ENCODE data around the gene XRCC1. TPM values are rescaled to one million over a fixed set of nuclear protein-coding genes. Genes with fewer than 3 reads are reported as not detected.

Gene XRCC1
- polyA plus RNA-seq, 1 of the 3 experiments (the other 2 are of a cell fraction): 30.3 TPM

- TF ChIP-seq, protein P1, sequence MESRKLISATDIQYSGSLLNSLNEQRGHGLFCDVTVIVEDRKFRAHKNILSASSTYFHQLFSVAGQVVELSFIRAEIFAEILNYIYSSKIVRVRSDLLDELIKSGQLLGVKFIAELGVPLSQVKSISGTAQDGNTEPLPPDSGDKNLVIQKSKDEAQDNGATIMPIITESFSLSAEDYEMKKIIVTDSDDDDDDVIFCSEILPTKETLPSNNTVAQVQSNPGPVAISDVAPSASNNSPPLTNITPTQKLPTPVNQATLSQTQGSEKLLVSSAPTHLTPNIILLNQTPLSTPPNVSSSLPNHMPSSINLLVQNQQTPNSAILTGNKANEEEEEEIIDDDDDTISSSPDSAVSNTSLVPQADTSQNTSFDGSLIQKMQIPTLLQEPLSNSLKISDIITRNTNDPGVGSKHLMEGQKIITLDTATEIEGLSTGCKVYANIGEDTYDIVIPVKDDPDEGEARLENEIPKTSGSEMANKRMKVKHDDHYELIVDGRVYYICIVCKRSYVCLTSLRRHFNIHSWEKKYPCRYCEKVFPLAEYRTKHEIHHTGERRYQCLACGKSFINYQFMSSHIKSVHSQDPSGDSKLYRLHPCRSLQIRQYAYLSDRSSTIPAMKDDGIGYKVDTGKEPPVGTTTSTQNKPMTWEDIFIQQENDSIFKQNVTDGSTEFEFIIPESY (IDR thresholded peaks at IDR 0.05; ENCODE audit: borderline replicate concordance, low read depth): no peak
These were observed 5.7 kb downstream of the XRCC1 start (continued) for GRCh38 chr19:43569657-43570056.

- no peak for TF ChIP-seq MEF2A (IDR thresholded peaks at IDR 0.05; ENCODE audit: borderline replicate concordance, low read depth)
- TF ChIP-seq, protein P2, sequence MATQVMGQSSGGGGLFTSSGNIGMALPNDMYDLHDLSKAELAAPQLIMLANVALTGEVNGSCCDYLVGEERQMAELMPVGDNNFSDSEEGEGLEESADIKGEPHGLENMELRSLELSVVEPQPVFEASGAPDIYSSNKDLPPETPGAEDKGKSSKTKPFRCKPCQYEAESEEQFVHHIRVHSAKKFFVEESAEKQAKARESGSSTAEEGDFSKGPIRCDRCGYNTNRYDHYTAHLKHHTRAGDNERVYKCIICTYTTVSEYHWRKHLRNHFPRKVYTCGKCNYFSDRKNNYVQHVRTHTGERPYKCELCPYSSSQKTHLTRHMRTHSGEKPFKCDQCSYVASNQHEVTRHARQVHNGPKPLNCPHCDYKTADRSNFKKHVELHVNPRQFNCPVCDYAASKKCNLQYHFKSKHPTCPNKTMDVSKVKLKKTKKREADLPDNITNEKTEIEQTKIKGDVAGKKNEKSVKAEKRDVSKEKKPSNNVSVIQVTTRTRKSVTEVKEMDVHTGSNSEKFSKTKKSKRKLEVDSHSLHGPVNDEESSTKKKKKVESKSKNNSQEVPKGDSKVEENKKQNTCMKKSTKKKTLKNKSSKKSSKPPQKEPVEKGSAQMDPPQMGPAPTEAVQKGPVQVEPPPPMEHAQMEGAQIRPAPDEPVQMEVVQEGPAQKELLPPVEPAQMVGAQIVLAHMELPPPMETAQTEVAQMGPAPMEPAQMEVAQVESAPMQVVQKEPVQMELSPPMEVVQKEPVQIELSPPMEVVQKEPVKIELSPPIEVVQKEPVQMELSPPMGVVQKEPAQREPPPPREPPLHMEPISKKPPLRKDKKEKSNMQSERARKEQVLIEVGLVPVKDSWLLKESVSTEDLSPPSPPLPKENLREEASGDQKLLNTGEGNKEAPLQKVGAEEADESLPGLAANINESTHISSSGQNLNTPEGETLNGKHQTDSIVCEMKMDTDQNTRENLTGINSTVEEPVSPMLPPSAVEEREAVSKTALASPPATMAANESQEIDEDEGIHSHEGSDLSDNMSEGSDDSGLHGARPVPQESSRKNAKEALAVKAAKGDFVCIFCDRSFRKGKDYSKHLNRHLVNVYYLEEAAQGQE (IDR thresholded peaks at IDR 0.05; ENCODE audit: low read depth, low read length): no peak
- TF ChIP-seq MAX (IDR thresholded peaks at IDR 0.05; ENCODE audit: low read depth): no peak
- Histone ChIP-seq H3K9ac (no peak overlapping the region), H4K20me1 (ENCODE audit: insufficient read depth) (0 out of 2 replicates have a peak, but pooled peaks cover 2% of the 10 kb centered on the region), H3K4me2 (no peak overlapping the region), H2AFZ (ENCODE audit: low read depth) (no peak overlapping the region), H3K36me3 (replicated peaks in 1 of 2; ENCODE audit: control insufficient read depth in 1 of 2, insufficient read depth in 2 of 2, low read length in 1 of 2) (peaks cover 0 to 11% of the 10 kb centered on the region in 2 experiments), H3K79me2 (ENCODE audit: insufficient read depth) (peaks cover 39% of the 10 kb centered on the region; the same call in 1 of the 2 replicates), H3K27ac (ENCODE audit: low read depth in 2 of 2, low read length in 1 of 2) (no peak overlapping the region), H3K9me3 (no peaks in the 10 kb centered on the region), H3K4me1 (ENCODE audit: control insufficient read depth in 1 of 2, insufficient read depth in 2 of 2, low read depth in 1 of 2, low read length in 1 of 2) (peaks cover 0 to 14% of the 10 kb centered on the region in 2 experiments; a peak in 1 of 4 replicates), H3K27me3 (ENCODE audit: insufficient read depth) (no peaks in the 10 kb centered on the region), H3K4me3 (ENCODE audit: low read depth in 2 of 2, low read length in 1 of 2) (no peak overlapping the region), H3F3A (replicated peaks; ENCODE audit: insufficient read depth) (peaks cover 16% of the 10 kb centered on the region), H3K9me2 (no peaks in the 10 kb centered on the region)
- DNase-seq: no peak
- WGBS (ENCODE audit: low lambda C conversion rate): 94% methylated on average over 9 of the region's 9 CpGs
- ChIA-PET CTCF (interaction anchor here (1.4 to 2.7 kb wide), 3 partner anchors 10 to 118 kb away, joined by 3 to 21 read pairs (median 6); no protein-coding TSS in a partner anchor), POLR2A (interaction anchor here (0.5 to 0.6 kb wide), 2 partner anchors 62 to 715 kb away, joined by 3 to 4 read pairs; no protein-coding TSS in a partner anchor)
These were observed 10.5 kb downstream of the XRCC1 start for GRCh38 chr19:43564800-43565199.

- peaks cover 31% of the 10 kb centered on the region; the same call in 1 of the 2 replicates for H3K79me2 ChIP-seq (ENCODE audit: insufficient read depth)
- no peaks in the 10 kb centered on the region for H3K9me2 ChIP-seq
- H2AFZ ChIP-seq (ENCODE audit: low read depth): no peak overlapping the region
- H3K27me3 ChIP-seq (ENCODE audit: insufficient read depth): no peaks in the 10 kb centered on the region
- TF ChIP-seq GATA2 (CRISPR knock-in tag; IDR thresholded peaks at IDR 0.05): no peak
- no peak for TF ChIP-seq POLR2AphosphoS5 (IDR thresholded peaks at IDR 0.05; ENCODE audit: low read depth, low read length)
- no peak for TF ChIP-seq RXRA (IDR thresholded peaks at IDR 0.05; ENCODE audit: borderline replicate concordance, low read depth)
- TF ChIP-seq, protein P3, sequence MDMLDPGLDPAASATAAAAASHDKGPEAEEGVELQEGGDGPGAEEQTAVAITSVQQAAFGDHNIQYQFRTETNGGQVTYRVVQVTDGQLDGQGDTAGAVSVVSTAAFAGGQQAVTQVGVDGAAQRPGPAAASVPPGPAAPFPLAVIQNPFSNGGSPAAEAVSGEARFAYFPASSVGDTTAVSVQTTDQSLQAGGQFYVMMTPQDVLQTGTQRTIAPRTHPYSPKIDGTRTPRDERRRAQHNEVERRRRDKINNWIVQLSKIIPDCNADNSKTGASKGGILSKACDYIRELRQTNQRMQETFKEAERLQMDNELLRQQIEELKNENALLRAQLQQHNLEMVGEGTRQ (IDR thresholded peaks at IDR 0.05; ENCODE audit: borderline replicate concordance, low read depth, low read length): no peak
- no peak for TF ChIP-seq NRF1 (IDR thresholded peaks at IDR 0.05; ENCODE audit: low read depth, low read length)
- TF ChIP-seq FOXJ3 (CRISPR knock-in tag; IDR thresholded peaks at IDR 0.05): no peak
- no peak for TF ChIP-seq RFX5 (IDR thresholded peaks at IDR 0.05; ENCODE audit: low read length)
- TF ChIP-seq RCOR1 (IDR thresholded peaks at IDR 0.05; ENCODE audit: low read length): no peak
- TF ChIP-seq GABPA (IDR thresholded peaks at IDR 0.05; ENCODE audit: low read depth): no peak
- H3K4me3 ChIP-seq (ENCODE audit: low read depth in 2 of 2, low read length in 1 of 2): no peak overlapping the region
- POLR2A ChIA-PET: no interaction called here
- no peaks in the 10 kb centered on the region for H3K9me3 ChIP-seq
- H3K9ac ChIP-seq: no peak overlapping the region
- H3K27ac ChIP-seq (ENCODE audit: low read depth in 2 of 2, low read length in 1 of 2): peak overlapping the region in 1 of 2 experiments; percentile 62; a peak in 1 of 4 replicates
- CTCF ChIA-PET: interaction anchor here (1.4 to 2.7 kb wide), 3 partner anchors 9 to 117 kb away, joined by 3 to 21 read pairs (median 6); no protein-coding TSS in a partner anchor
- peaks cover 0 to 14% of the 10 kb centered on the region in 2 experiments; a peak in 1 of 4 replicates for H3K4me1 ChIP-seq (ENCODE audit: control insufficient read depth in 1 of 2, insufficient read depth in 2 of 2, low read depth in 1 of 2, low read length in 1 of 2)
- H4K20me1 ChIP-seq (ENCODE audit: insufficient read depth): 0 out of 2 replicates have a peak, but pooled peaks cover 2% of the 10 kb centered on the region
- H3K4me2 ChIP-seq: no peak overlapping the region
- H3K36me3 ChIP-seq (replicated peaks in 1 of 2; ENCODE audit: control insufficient read depth in 1 of 2, insufficient read depth in 2 of 2, low read length in 1 of 2): peaks cover 0 to 11% of the 10 kb centered on the region in 2 experiments
- peaks cover 16% of the 10 kb centered on the region for H3F3A ChIP-seq (replicated peaks; ENCODE audit: insufficient read depth)
- DNase-seq: no peak
- 88% methylated on average over 10 of the region's 10 CpGs for WGBS (ENCODE audit: low lambda C conversion rate)
These were observed 11.4 kb downstream of the XRCC1 start for GRCh38 chr19:43563816-43564457.

All from SK-N-SH (cell line).